Prostate gland (tissue), 2 donors: ENCODE measurements around the gene RCAN2.

Experiments
- CTCF ChIP-seq, 4 experiments: fragments of 200-600 bp in 2 of 4; fragments of 450-650 bp in 2 of 4; sonication (generic) in 2 of 4; IDR thresholded peaks; 1 replicate in 3 of 4; 2 replicates in 1 of 4; pipeline ENCODE4 v1.5.1; 2016 to 2019; ENCODE audit warnings: antibody characterized with exemption in 4 of 4, mild to moderate bottlenecking in 2 of 4, moderate library complexity in 2 of 4
- POLR2A ChIP-seq: fragments of 450-650 bp; IDR thresholded peaks from one replicate; pipeline ENCODE4 v1.6.1; 2016; ENCODE audit warnings: antibody characterized with exemption, mild to moderate bottlenecking
- POLR2AphosphoS5 ChIP-seq: sonication (generic); formaldehyde crosslinking; IDR thresholded peaks from one replicate; pipeline ENCODE4 v1.6.1; 2017; ENCODE audit warnings: antibody characterized with exemption

- TF ChIP-seq CTCF (IDR thresholded peaks at IDR 0.05) = no peak
- TF ChIP-seq POLR2A = no peak
- no peak for TF ChIP-seq POLR2AphosphoS5
These were observed 200.0 kb downstream of the RCAN2 start for GRCh38 chr6:46291275-46291633.
